GM12864 (cell line): ENCODE results near the gene ATF7.

Experiments used
- DNase-seq: peaks from one replicate; pipeline ENCODE4 v3.0.0-alpha.2; 2011; ENCODE audit warnings: low read depth
- H3K4me3 ChIP-seq: 2 replicates; pipeline ENCODE4 v1.5.1; 2011; ENCODE audit warnings: mild to moderate bottlenecking, low read depth, low read length, control low read depth
- TF ChIP-seq, protein P1 (sequence below): IDR thresholded peaks from 2 replicates; pipeline ENCODE4 v1.5.1; 2011; ENCODE audit warnings: low read depth, mild to moderate bottlenecking, moderate library complexity, low read length, control low read depth, inconsistent platforms; ENCODE audit errors: missing control alignments

Gene ATF7

GRCh38 chr12:53474819-53475218 lies 151.4 kb downstream of the ATF7 start:
- no peak overlapping the region for H3K4me3 ChIP-seq
- TF ChIP-seq, protein P1, sequence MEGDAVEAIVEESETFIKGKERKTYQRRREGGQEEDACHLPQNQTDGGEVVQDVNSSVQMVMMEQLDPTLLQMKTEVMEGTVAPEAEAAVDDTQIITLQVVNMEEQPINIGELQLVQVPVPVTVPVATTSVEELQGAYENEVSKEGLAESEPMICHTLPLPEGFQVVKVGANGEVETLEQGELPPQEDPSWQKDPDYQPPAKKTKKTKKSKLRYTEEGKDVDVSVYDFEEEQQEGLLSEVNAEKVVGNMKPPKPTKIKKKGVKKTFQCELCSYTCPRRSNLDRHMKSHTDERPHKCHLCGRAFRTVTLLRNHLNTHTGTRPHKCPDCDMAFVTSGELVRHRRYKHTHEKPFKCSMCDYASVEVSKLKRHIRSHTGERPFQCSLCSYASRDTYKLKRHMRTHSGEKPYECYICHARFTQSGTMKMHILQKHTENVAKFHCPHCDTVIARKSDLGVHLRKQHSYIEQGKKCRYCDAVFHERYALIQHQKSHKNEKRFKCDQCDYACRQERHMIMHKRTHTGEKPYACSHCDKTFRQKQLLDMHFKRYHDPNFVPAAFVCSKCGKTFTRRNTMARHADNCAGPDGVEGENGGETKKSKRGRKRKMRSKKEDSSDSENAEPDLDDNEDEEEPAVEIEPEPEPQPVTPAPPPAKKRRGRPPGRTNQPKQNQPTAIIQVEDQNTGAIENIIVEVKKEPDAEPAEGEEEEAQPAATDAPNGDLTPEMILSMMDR, result no peak
- no peak for DNase-seq

GRCh38 chr12:53474077-53474476 lies 152.1 kb downstream of the ATF7 start:
- TF ChIP-seq, protein P1, result no peak
- DNase-seq, result no peak
- no peak overlapping the region for H3K4me3 ChIP-seq

GRCh38 chr12:53472056-53472582 lies 154.1 kb downstream of the ATF7 start:
- TF ChIP-seq, protein P1, result no peak
- DNase-seq, result no peak
- H3K4me3 ChIP-seq, result no peak overlapping the region

DNA sequence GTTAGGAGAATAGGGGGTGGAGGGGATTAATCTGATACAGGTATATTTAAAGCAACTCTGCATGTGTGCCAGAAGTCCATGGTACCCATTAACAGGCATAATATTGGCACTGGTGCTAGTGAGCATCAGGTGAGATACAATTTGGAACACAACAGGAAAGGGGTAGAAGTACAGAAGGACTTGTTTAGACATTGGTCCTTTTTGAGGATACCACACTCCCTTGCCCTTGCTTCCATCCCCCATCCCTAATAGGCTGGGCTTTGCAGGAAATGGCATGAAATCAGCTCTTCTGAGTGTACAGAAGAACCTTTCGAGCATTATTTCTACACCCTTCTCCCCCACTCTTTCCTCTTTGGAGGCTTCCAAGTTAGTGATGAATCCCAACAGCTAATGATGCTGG lies 157.9 kb downstream of the ATF7 start:
- H3K4me3 ChIP-seq, result no peak overlapping the region
- DNase-seq, result no peak
- TF ChIP-seq, protein P1, result no peak

GRCh38 chr12:53467880-53468279 lies 158.3 kb downstream of the ATF7 start:
- DNase-seq, result no peak
- H3K4me3 ChIP-seq, result no peak overlapping the region
- TF ChIP-seq, protein P1, result no peak

DNA sequence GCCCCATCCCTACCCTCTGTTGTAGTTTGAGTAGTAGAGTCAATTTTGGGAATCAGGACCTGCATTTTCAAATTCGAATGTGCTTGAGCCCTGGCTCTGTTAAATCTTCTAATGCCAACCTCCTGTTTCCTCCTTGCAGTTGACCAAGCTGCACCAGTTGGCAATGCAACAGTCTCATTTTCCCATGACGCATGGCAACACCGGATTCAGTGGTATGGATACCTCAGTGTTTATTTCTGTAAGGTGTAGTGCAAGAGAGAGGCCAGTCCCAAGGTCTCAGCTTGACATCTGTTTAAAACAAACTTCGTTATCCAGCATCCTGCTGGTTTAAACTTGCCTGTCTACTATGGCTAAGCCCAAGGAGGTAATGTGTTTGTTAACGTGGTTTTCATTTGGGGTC lies 159.1 kb downstream of the ATF7 start:
- no peak for DNase-seq
- no peak overlapping the region for H3K4me3 ChIP-seq
- TF ChIP-seq, protein P1, result no peak

DNA sequence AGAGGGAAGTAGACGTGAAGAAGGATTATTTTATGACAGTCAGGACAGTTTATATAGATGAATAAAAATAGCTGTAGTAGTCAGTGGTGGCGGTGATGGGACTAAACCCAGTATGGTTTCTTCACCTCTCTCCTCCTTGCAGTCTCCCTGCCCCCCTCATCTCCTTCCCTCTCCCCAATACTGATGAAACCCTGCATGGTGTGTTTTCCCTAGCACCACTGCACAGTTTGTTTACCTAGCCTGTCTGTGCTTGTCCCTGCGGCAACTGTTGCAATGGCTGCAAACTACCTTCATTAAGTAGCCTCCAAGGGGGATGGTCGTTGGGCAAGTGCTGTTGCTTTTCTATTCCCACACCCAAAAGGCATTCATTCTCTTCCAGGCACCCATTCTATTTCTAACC lies 159.5 kb downstream of the ATF7 start:
- H3K4me3 ChIP-seq, result no peak overlapping the region
- TF ChIP-seq, protein P1, result no peak
- DNase-seq, result no peak
